HepG2 (cell line): ENCODE data around the gene NUDT7. TPM values are rescaled to one million over a fixed set of nuclear protein-coding genes. Genes with fewer than 3 reads are reported as not detected.

Source experiments
- MAF1 ChIP-seq: sonication (generic); formaldehyde crosslinking; IDR thresholded peaks from 2 replicates; pipeline ENCODE4 v1.5.0; 2020; ENCODE audit warnings: missing genetic modification reagents, borderline replicate concordance
- MTF1 ChIP-seq: sonication (generic); formaldehyde crosslinking; IDR thresholded peaks from 2 replicates; pipeline ENCODE4 v1.5.0; 2020; ENCODE audit warnings: missing genetic modification reagents
- POLR2G ChIP-seq: fragments of 200-400 bp; formaldehyde crosslinking; IDR thresholded peaks from 2 replicates; pipeline ENCODE4 v1.6.1; 2018; ENCODE audit warnings: mild to moderate bottlenecking, low read depth, low read length, moderate library complexity
- RERE ChIP-seq: IDR thresholded peaks from 2 replicates; pipeline ENCODE4 v1.6.1; 2016; ENCODE audit warnings: low read depth, missing genetic modification reagents, missing compliant biosample characterization
- SP4 ChIP-seq: sonication (generic); formaldehyde crosslinking; IDR thresholded peaks from 2 replicates; pipeline ENCODE4 v1.8.1; 2023; ENCODE audit warnings: mild to moderate bottlenecking, missing genetic modification reagents
- TFDP2 ChIP-seq: sonication (generic); formaldehyde crosslinking; IDR thresholded peaks from 2 replicates; pipeline ENCODE4 v1.4.0; 2020; ENCODE audit warnings: missing genetic modification reagents
- ZBTB7A ChIP-seq: sonication (generic); formaldehyde crosslinking; IDR thresholded peaks from 2 replicates; pipeline ENCODE4 v1.8.0; 2022; ENCODE audit warnings: mild to moderate bottlenecking, missing genetic modification reagents
- ZNF235 ChIP-seq: sonication (generic); formaldehyde crosslinking; IDR thresholded peaks from 2 replicates; pipeline ENCODE4 v1.8.1; 2023; ENCODE audit warnings: mild to moderate bottlenecking, missing genetic modification reagents, borderline replicate concordance
- ZNF333 ChIP-seq: sonication (generic); formaldehyde crosslinking; IDR thresholded peaks from 2 replicates; pipeline ENCODE4 v1.4.0; 2020; ENCODE audit warnings: mild to moderate bottlenecking, missing genetic modification reagents, borderline replicate concordance
- ZNF780A ChIP-seq: sonication (generic); formaldehyde crosslinking; IDR thresholded peaks from 2 replicates; pipeline ENCODE4 v1.8.0; 2022; ENCODE audit warnings: mild to moderate bottlenecking, missing genetic modification reagents, moderate library complexity
- ZSCAN9 ChIP-seq: IDR thresholded peaks from 2 replicates; pipeline ENCODE4 v1.6.1; 2016; ENCODE audit warnings: borderline replicate concordance
- polyA plus RNA-seq, 8 experiments: library from polyadenylated mRNA; depleted of rRNA in 3 of 8; stranded (reverse) in 7 of 8; unstranded in 1 of 8; fragments of >200 nt; fragmentation: Illumina TruSeq in 4 of 8; extraction: Trizol in 4 of 8; gene quantifications; 2 replicates each; pipeline versions ENCODE4 v1.2.1 to v1.2.3, GENCODE V29; 2011 to 2016; ENCODE audit warnings: low read depth in 4 of 8, missing spikeins in 1 of 8, mixed read lengths in 1 of 8; ENCODE audit not compliant: insufficient read depth in 1 of 8
- total RNA-seq, 5 experiments: library from RNA; depleted of rRNA; stranded (reverse); fragments of >200 nt; fragmentation: Illumina TruSeq; extraction: Trizol; gene quantifications; 2 replicates each; pipeline ENCODE4 v1.2.3, GENCODE V29; 2016; ENCODE audit warnings: low read depth in 1 of 5
- TF ChIP-seq, protein P1 (sequence below): sonication (generic); formaldehyde crosslinking; IDR thresholded peaks from 2 replicates; pipeline ENCODE4 v1.4.0; 2020; ENCODE audit warnings: mild to moderate bottlenecking, missing genetic modification reagents, borderline replicate concordance
- TF ChIP-seq, protein P2 (sequence below): sonication (generic); formaldehyde crosslinking; IDR thresholded peaks from 2 replicates; pipeline ENCODE4 v1.5.0; 2020; ENCODE audit warnings: mild to moderate bottlenecking, missing genetic modification reagents

NUDT7 gene
- total and polyA plus RNA-seq, 2 of the 13 experiments (the other 11 are each of a cell fraction or from before 2014, with no cell fraction given), result 14.3 to 23.9 TPM

GRCh38 chr16:77749415-77749814 lies 27.1 kb downstream of the NUDT7 start (continued):
- TF ChIP-seq, protein P1, sequence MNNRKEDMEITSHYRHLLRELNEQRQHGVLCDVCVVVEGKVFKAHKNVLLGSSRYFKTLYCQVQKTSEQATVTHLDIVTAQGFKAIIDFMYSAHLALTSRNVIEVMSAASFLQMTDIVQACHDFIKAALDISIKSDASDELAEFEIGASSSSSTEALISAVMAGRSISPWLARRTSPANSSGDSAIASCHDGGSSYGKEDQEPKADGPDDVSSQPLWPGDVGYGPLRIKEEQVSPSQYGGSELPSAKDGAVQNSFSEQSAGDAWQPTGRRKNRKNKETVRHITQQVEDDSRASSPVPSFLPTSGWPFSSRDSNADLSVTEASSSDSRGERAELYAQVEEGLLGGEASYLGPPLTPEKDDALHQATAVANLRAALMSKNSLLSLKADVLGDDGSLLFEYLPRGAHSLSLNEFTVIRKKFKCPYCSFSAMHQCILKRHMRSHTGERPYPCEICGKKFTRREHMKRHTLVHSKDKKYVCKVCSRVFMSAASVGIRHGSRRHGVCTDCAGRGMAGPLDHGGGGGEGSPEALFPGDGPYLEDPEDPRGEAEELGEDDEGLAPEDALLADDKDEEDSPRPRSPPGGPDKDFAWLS, result no peak
- TF ChIP-seq RERE (CRISPR knock-in tag), result no peak
- TF ChIP-seq, protein P2, sequence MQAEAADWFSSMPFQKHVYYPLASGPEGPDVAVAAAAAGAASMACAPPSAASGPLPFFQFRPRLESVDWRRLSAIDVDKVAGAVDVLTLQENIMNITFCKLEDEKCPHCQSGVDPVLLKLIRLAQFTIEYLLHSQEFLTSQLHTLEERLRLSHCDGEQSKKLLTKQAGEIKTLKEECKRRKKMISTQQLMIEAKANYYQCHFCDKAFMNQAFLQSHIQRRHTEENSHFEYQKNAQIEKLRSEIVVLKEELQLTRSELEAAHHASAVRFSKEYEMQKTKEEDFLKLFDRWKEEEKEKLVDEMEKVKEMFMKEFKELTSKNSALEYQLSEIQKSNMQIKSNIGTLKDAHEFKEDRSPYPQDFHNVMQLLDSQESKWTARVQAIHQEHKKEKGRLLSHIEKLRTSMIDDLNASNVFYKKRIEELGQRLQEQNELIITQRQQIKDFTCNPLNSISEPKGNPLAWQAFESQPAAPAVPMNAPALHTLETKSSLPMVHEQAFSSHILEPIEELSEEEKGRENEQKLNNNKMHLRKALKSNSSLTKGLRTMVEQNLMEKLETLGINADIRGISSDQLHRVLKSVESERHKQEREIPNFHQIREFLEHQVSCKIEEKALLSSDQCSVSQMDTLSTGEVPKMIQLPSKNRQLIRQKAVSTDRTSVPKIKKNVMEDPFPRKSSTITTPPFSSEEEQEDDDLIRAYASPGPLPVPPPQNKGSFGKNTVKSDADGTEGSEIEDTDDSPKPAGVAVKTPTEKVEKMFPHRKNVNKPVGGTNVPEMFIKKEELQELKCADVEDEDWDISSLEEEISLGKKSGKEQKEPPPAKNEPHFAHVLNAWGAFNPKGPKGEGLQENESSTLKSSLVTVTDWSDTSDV (CRISPR knock-in tag), result no peak
- TF ChIP-seq MAF1 (CRISPR knock-in tag), result no peak
- TF ChIP-seq ZSCAN9 (CRISPR knock-in tag), result no peak
- no peak for TF ChIP-seq ZNF235 (CRISPR knock-in tag)
- TF ChIP-seq ZBTB7A (CRISPR knock-in tag), result no peak
- TF ChIP-seq ZNF333 (CRISPR knock-in tag), result no peak
- no peak for TF ChIP-seq MTF1 (CRISPR knock-in tag)
- TF ChIP-seq ZNF780A (CRISPR knock-in tag), result no peak
- TF ChIP-seq POLR2G, result no peak
- no peak for TF ChIP-seq SP4
- no peak for TF ChIP-seq TFDP2 (CRISPR knock-in tag)
